ENCODE measurements around the gene RSPO3.

RSPO3 gene

GRCh38 chr6:127117979-127118297 lies 533 bp upstream of the RSPO3 start:
- Histone ChIP-seq H3K27me3 (ENCODE audit: control insufficient read depth, low read length) (peaks cover 32% of the 10 kb centered on the region), H3K27ac (ENCODE audit: low read depth, low read length) (no peak overlapping the region), H3K4me3 (ENCODE audit: low read length) (no peak overlapping the region), H3K4me2 (ENCODE audit: low read length) (no peak overlapping the region), H3K9me3 (ENCODE audit: control insufficient read depth, insufficient read depth, low read length) (no peaks in the 10 kb centered on the region), H3F3A (ENCODE audit: control insufficient read depth, insufficient read depth) (no peaks in the 10 kb centered on the region), H3K9me2 (replicated peaks; ENCODE audit: control insufficient read depth, low read length) (no peaks in the 10 kb centered on the region), H4K20me1 (ENCODE audit: control insufficient read depth, insufficient read depth, low read depth, low read length) (no peaks in the 10 kb centered on the region), H3K79me2 (ENCODE audit: control insufficient read depth, low read length) (no peaks in the 10 kb centered on the region), H3K36me3 (ENCODE audit: control insufficient read depth, low read length) (no peaks in the 10 kb centered on the region), H3K4me1 (ENCODE audit: control insufficient read depth, low read length) (no peaks in the 10 kb centered on the region)
- TF ChIP-seq CTCF (IDR thresholded peaks at IDR 0.05; ENCODE audit: low read depth, low read length, poor library complexity, severe bottlenecking) = no peak
- no peak for TF ChIP-seq EZH2phosphoT487 (IDR thresholded peaks at IDR 0.05; ENCODE audit: borderline replicate concordance, low read length)

DNA sequence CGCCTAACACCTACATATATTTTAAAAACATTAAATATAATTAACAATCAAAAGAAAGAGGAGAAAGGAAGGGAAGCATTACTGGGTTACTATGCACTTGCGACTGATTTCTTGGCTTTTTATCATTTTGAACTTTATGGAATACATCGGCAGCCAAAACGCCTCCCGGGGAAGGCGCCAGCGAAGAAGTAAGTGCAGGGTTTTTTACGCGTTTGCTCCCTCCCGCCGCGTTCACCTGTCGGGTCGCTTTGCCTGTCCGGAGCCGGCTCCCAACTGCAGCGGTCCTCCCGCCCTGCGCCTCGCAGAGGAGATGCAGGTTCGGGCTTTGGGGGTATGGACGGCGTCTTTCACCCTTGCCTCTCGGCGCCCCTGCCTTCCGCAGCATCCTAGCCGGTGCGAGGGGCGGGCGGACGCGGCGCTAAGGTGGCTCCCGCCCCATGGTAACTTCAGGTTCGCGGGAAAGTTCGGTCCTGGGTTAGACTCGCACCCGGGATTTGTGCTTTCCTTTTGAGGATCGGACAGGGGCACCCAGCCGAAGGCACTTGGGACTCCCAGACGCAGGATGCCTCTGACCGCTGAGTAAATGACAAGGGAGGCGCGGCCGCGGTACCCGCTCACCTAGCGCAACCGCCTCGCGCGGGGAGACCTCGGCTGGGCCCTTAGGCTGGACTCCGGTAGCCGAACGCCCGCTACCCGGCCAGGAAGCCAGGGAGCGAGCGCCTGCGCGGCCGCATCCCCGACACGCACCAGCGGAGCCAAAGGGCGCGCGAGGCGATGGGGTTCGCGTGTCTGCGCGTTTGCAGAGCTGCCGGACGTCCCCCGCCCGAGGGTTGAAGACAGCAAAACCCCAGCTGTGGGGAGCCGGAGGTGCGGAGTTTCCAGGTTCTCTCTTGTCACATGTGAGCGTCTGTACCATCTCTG lies 891 bp downstream of the RSPO3 start:
- Histone ChIP-seq H3K9me2 (replicated peaks; ENCODE audit: control insufficient read depth, low read length) (no peaks in the 10 kb centered on the region), H3K4me1 (ENCODE audit: control insufficient read depth, low read length) (no peaks in the 10 kb centered on the region), H3K4me2 (ENCODE audit: low read length) (no peak overlapping the region), H3F3A (ENCODE audit: control insufficient read depth, insufficient read depth) (no peaks in the 10 kb centered on the region), H3K27ac (ENCODE audit: low read depth, low read length) (no peak overlapping the region), H3K9me3 (ENCODE audit: control insufficient read depth, insufficient read depth, low read length) (no peaks in the 10 kb centered on the region), H3K36me3 (ENCODE audit: control insufficient read depth, low read length) (no peaks in the 10 kb centered on the region), H3K4me3 (ENCODE audit: low read length) (no peak overlapping the region), H3K27me3 (ENCODE audit: control insufficient read depth, low read length) (peaks cover 32% of the 10 kb centered on the region), H4K20me1 (ENCODE audit: control insufficient read depth, insufficient read depth, low read depth, low read length) (no peaks in the 10 kb centered on the region), H3K79me2 (ENCODE audit: control insufficient read depth, low read length) (no peaks in the 10 kb centered on the region)
- TF ChIP-seq CTCF (IDR thresholded peaks at IDR 0.05; ENCODE audit: low read depth, low read length, poor library complexity, severe bottlenecking) = no peak
- TF ChIP-seq EZH2phosphoT487 (IDR thresholded peaks at IDR 0.05; ENCODE audit: borderline replicate concordance, low read length) = no peak

GRCh38 chr6:127120023-127120786 lies 1.7 kb downstream of the RSPO3 start:
- TF ChIP-seq EZH2phosphoT487 (IDR thresholded peaks at IDR 0.05; ENCODE audit: borderline replicate concordance, low read length) = no peak
- no peak overlapping the region for H3K4me3 ChIP-seq (ENCODE audit: low read length)
- no peaks in the 10 kb centered on the region for H3K36me3 ChIP-seq (ENCODE audit: control insufficient read depth, low read length)
- H3K4me2 ChIP-seq (ENCODE audit: low read length) = no peak overlapping the region
- H3K27me3 ChIP-seq (ENCODE audit: control insufficient read depth, low read length) = peaks cover 32% of the 10 kb centered on the region
- H3K4me1 ChIP-seq (ENCODE audit: control insufficient read depth, low read length) = no peaks in the 10 kb centered on the region
- H3K9me2 ChIP-seq (replicated peaks; ENCODE audit: control insufficient read depth, low read length) = no peaks in the 10 kb centered on the region
- no peaks in the 10 kb centered on the region for H3K9me3 ChIP-seq (ENCODE audit: control insufficient read depth, insufficient read depth, low read length)
- H3F3A ChIP-seq (ENCODE audit: control insufficient read depth, insufficient read depth) = no peaks in the 10 kb centered on the region
- no peak overlapping the region for H3K27ac ChIP-seq (ENCODE audit: low read depth, low read length)
- no peaks in the 10 kb centered on the region for H3K79me2 ChIP-seq (ENCODE audit: control insufficient read depth, low read length)
- no peaks in the 10 kb centered on the region for H4K20me1 ChIP-seq (ENCODE audit: control insufficient read depth, insufficient read depth, low read depth, low read length)

Data from DOHH2 (cell line).